Large intestine (tissue), 3 donors: ENCODE results near the gene HYDIN. TPM values are rescaled to one million over a fixed set of nuclear protein-coding genes. Genes with fewer than 3 reads are reported as not detected.
A peak's percentile ranks its signal among the peaks of the same experiment; 100 is the strongest.

Experiments used
- DNase-seq, 2 donors: peaks; one replicate each; pipeline versions ENCODE4 v3.0.0 to v3.0.0-alpha.2; 2013
- H3K27ac ChIP-seq: one replicate; pipeline ENCODE4 v1.5.1; 2013; ENCODE audit warnings: low read length
- H3K27me3 ChIP-seq: 2 replicates; pipeline ENCODE4 v1.6.1; 2013; ENCODE audit warnings: low read length; ENCODE audit not compliant: control insufficient read depth, insufficient read depth
- H3K36me3 ChIP-seq: 2 replicates; pipeline ENCODE4 v1.6.1; 2013; ENCODE audit warnings: low read length; ENCODE audit not compliant: control insufficient read depth, insufficient read depth
- H3K4me1 ChIP-seq: one replicate; pipeline ENCODE4 v1.6.1; 2013; ENCODE audit warnings: low read length; ENCODE audit not compliant: control insufficient read depth, insufficient read depth
- H3K4me3 ChIP-seq: one replicate; pipeline ENCODE4 v1.5.1; 2013; ENCODE audit warnings: low read length
- H3K9me3 ChIP-seq: one replicate; pipeline ENCODE4 v1.6.1; 2013; ENCODE audit warnings: mild to moderate bottlenecking, low read depth, low read length, moderate library complexity; ENCODE audit not compliant: control insufficient read depth
- WGBS: methylation state at CpG from one replicate; pipeline ENCODE4 v1.1.5; 2013; ENCODE audit warnings: low lambda C conversion rate; ENCODE audit not compliant: insufficient coverage; 5-methylcytosine and 5-hydroxymethylcytosine counted together
- polyA plus RNA-seq: library from polyadenylated mRNA; unstranded; fragments of 120-200 nt; gene quantifications from one replicate; pipeline ENCODE4 v1.2.1, GENCODE V29; 2013

Gene HYDIN
- polyA plus RNA-seq, 1 donor, result 3.2 TPM

GRCh38 chr16:71226229-71227141 is 4.0 kb downstream of the HYDIN start:
- H3K9me3 ChIP-seq, result no peaks in the 10 kb centered on the region
- DNase-seq, result no peak
- 100% methylated on average over 1 of the region's 5 CpGs for WGBS
- H3K27me3 ChIP-seq, result peaks cover 5% of the 10 kb centered on the region
- H3K27ac ChIP-seq, result no peak overlapping the region
- no peaks in the 10 kb centered on the region for H3K4me1 ChIP-seq
- H3K36me3 ChIP-seq, result no peaks in the 10 kb centered on the region
- no peak overlapping the region for H3K4me3 ChIP-seq

GRCh38 chr16:71225145-71225544 is 5.4 kb downstream of the HYDIN start:
- Histone ChIP-seq H3K4me1 (no peaks in the 10 kb centered on the region), H3K4me3 (no peak overlapping the region), H3K9me3 (no peaks in the 10 kb centered on the region), H3K36me3 (no peaks in the 10 kb centered on the region), H3K27me3 (no peaks in the 10 kb centered on the region), H3K27ac (no peak overlapping the region)
- WGBS, result no CpG with 5 or more reads among the region's 3 CpGs
- DNase-seq, result no peak

GRCh38 chr16:71218306-71218963 is 12.1 kb downstream of the HYDIN start:
- Histone ChIP-seq H3K27ac (no peak overlapping the region), H3K36me3 (no peaks in the 10 kb centered on the region), H3K4me3 (no peak overlapping the region), H3K4me1 (no peaks in the 10 kb centered on the region), H3K9me3 (no peaks in the 10 kb centered on the region), H3K27me3 (no peaks in the 10 kb centered on the region)
- WGBS, result 100% methylated on average over 1 of the region's 4 CpGs
- DNase-seq, result no peak

GRCh38 chr16:71217506-71217905 is 13.0 kb downstream of the HYDIN start:
- no peaks in the 10 kb centered on the region for H3K4me1 ChIP-seq
- no CpG with 5 or more reads among the region's 4 CpGs for WGBS
- no peak for DNase-seq

GRCh38 chr16:71216714-71217113 is 13.8 kb downstream of the HYDIN start:
- Histone ChIP-seq H3K36me3 (no peaks in the 10 kb centered on the region), H3K27ac (no peak overlapping the region), H3K4me3 (no peak overlapping the region), H3K9me3 (no peaks in the 10 kb centered on the region), H3K4me1 (no peaks in the 10 kb centered on the region), H3K27me3 (no peaks in the 10 kb centered on the region)
- no peak for DNase-seq
- WGBS, result no CpG with 5 or more reads among the region's 3 CpGs

More at GRCh38 chr16:71217506-71217905, 13.0 kb downstream of the HYDIN start:
- Histone ChIP-seq H3K27me3 (no peaks in the 10 kb centered on the region), H3K27ac (no peak overlapping the region), H3K4me3 (no peak overlapping the region), H3K9me3 (no peaks in the 10 kb centered on the region), H3K36me3 (no peaks in the 10 kb centered on the region)

GRCh38 chr16:71214746-71215381 is 15.7 kb downstream of the HYDIN start:
- Histone ChIP-seq H3K4me3 (no peak overlapping the region), H3K9me3 (no peaks in the 10 kb centered on the region), H3K36me3 (no peaks in the 10 kb centered on the region), H3K27me3 (no peaks in the 10 kb centered on the region), H3K27ac (no peak overlapping the region), H3K4me1 (no peaks in the 10 kb centered on the region)
- peak in 1 of 2 donors; percentile 11 for DNase-seq
- no CpG with 5 or more reads among the region's 1 CpG for WGBS

GRCh38 chr16:71205482-71206131 is 24.9 kb downstream of the HYDIN start:
- no peaks in the 10 kb centered on the region for H3K9me3 ChIP-seq
- H3K27ac ChIP-seq, result no peak overlapping the region
- no peak overlapping the region for H3K4me3 ChIP-seq
- no CpG with 5 or more reads among the region's 3 CpGs for WGBS
- H3K4me1 ChIP-seq, result no peaks in the 10 kb centered on the region
- H3K36me3 ChIP-seq, result no peaks in the 10 kb centered on the region
- no peaks in the 10 kb centered on the region for H3K27me3 ChIP-seq
- DNase-seq, result no peak

GRCh38 chr16:71203631-71204030 is 26.9 kb downstream of the HYDIN start:
- Histone ChIP-seq H3K27ac (no peak overlapping the region), H3K9me3 (no peaks in the 10 kb centered on the region), H3K4me1 (no peaks in the 10 kb centered on the region), H3K36me3 (no peaks in the 10 kb centered on the region), H3K4me3 (no peak overlapping the region), H3K27me3 (no peaks in the 10 kb centered on the region)
- no peak for DNase-seq
- WGBS, result no CpG with 5 or more reads among the region's 2 CpGs

GRCh38 chr16:71201556-71201955 is 29.0 kb downstream of the HYDIN start:
- DNase-seq, result no peak
- WGBS, result no CpG with 5 or more reads among the region's 2 CpGs
- Histone ChIP-seq H3K36me3 (no peaks in the 10 kb centered on the region), H3K4me1 (no peaks in the 10 kb centered on the region), H3K4me3 (no peak overlapping the region), H3K27me3 (no peaks in the 10 kb centered on the region), H3K27ac (no peak overlapping the region), H3K9me3 (no peaks in the 10 kb centered on the region)

- no CpG with 5 or more reads among the region's 1 CpG for WGBS
- no peak for DNase-seq
- H3K36me3 ChIP-seq, result no peaks in the 10 kb centered on the region
- no peak overlapping the region for H3K4me3 ChIP-seq
- no peaks in the 10 kb centered on the region for H3K4me1 ChIP-seq
- no peaks in the 10 kb centered on the region for H3K27me3 ChIP-seq
- H3K9me3 ChIP-seq, result no peaks in the 10 kb centered on the region
- no peak overlapping the region for H3K27ac ChIP-seq
Measured at GRCh38 chr16:71201054-71201453, 29.5 kb downstream of the HYDIN start.
